Measurements from ENCODE around the gene AMFR. TPM values are rescaled to one million over a fixed set of nuclear protein-coding genes. Genes with fewer than 3 reads are reported as not detected.
A peak's percentile ranks its signal among the peaks of the same experiment; 100 is the strongest.

The AMFR gene
- total and polyA plus RNA-seq, 2 of the 13 experiments (the other 11 are each of a cell fraction or from before 2014, with no cell fraction given), result 52.9 to 108 TPM

GRCh38 chr16:56332464-56333079, 92.8 kb downstream of the AMFR start (continued):
- TF ChIP-seq ZNF362 (CRISPR knock-in tag; IDR thresholded peaks at IDR 0.05; ENCODE audit: borderline replicate concordance) (peak; percentile 35; the same call in 1 of the 2 replicates), NR2F1 (CRISPR knock-in tag; IDR thresholded peaks at IDR 0.05) (peak in 1 of 2 experiments; percentile 78; a peak in 1 of 4 replicates), ZNF160 (CRISPR knock-in tag; IDR thresholded peaks at IDR 0.05) (no peak), SNRNP70 (IDR thresholded peaks at IDR 0.05; ENCODE audit: low read depth, low read length) (no peak), ZKSCAN8 (CRISPR knock-in tag; IDR thresholded peaks at IDR 0.05; ENCODE audit: borderline replicate concordance) (no peak), ZNF354B (CRISPR knock-in tag; IDR thresholded peaks at IDR 0.05) (no peak), MLLT10 (CRISPR knock-in tag; IDR thresholded peaks at IDR 0.05) (no peak), ONECUT2 (CRISPR knock-in tag; IDR thresholded peaks at IDR 0.05) (no peak), ELF1 (CRISPR knock-in tag; IDR thresholded peaks at IDR 0.05) (no peak), STAT6 (CRISPR knock-in tag; IDR thresholded peaks at IDR 0.05; ENCODE audit: borderline replicate concordance) (no peak), ZNF543 (CRISPR knock-in tag; IDR thresholded peaks at IDR 0.05) (no peak), ZNF451 (CRISPR knock-in tag; IDR thresholded peaks at IDR 0.05) (no peak), ZNF598 (CRISPR knock-in tag; IDR thresholded peaks at IDR 0.05; ENCODE audit: borderline replicate concordance) (peak; percentile 20; the same call in 1 of the 2 replicates), ZNF143 (CRISPR knock-in tag; IDR thresholded peaks at IDR 0.05) (no peak), MTA3 (CRISPR knock-in tag; IDR thresholded peaks at IDR 0.05) (no peak), ZFP82 (CRISPR knock-in tag; IDR thresholded peaks at IDR 0.05; ENCODE audit: borderline replicate concordance) (no peak), SKI (IDR thresholded peaks at IDR 0.05; ENCODE audit: partially characterized antibody) (peak; percentile 15), MXD3 (CRISPR knock-in tag; IDR thresholded peaks at IDR 0.05) (no peak), FUBP1 (CRISPR knock-in tag; IDR thresholded peaks at IDR 0.05; ENCODE audit: borderline replicate concordance) (no peak), KAT8 (CRISPR knock-in tag; IDR thresholded peaks at IDR 0.05) (peak; percentile 32; the same call in 1 of the 2 replicates), ZFP37 (CRISPR knock-in tag; IDR thresholded peaks at IDR 0.05; ENCODE audit: borderline replicate concordance) (no peak), ZNF414 (CRISPR knock-in tag; IDR thresholded peaks at IDR 0.05) (no peak), ZNF30 (CRISPR knock-in tag; IDR thresholded peaks at IDR 0.05) (no peak)
